Measurements from ENCODE around the gene DNAJB13.
A peak's percentile ranks its signal among the peaks of the same experiment; 100 is the strongest.
"Not testable (repeated sequence)": the region's sequence is repeated elsewhere in the genome, so short reads cannot be mapped to it uniquely, and the experiment has no call there.

DNAJB13 gene

GRCh38 chr11:73950869-73951710 is at the start of gene DNAJB13:
TSS of gene DNAJB13 (plus strand) at chr11:73951026. CDS start at chr11:73951070, 44 bp downstream.
- no peak for FAIRE-seq

GRCh38 chr11:73902303-73902702 is 48.5 kb upstream of the DNAJB13 start:
- FAIRE-seq: no peak

- no peak for FAIRE-seq
These were observed 43.6 kb upstream of the DNAJB13 start for GRCh38 chr11:73907191-73907590.

- FAIRE-seq: no peak
These were observed 38.8 kb upstream of the DNAJB13 start for GRCh38 chr11:73912026-73912425.

DNA sequence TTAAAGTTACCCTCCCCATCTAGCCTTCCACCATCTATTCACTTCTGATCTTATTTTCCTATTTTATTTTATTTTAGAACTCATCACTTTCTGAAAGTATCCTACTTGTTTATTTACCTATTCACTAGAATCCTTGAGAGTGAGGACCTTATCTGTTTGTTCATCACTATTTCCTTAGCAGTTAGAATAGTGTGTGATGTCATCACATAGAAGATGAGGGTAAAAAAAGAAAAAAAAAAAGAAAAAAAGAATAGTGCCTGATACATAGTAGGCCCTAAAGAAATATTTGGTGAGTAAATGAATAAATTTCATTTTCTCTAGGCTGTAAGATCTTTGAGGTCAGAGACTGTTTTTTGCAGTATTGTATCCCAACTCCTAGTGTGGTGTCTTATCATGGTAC is 37.4 kb upstream of the DNAJB13 start:
- FAIRE-seq: no peak

- FAIRE-seq: no peak
These were observed 36.5 kb upstream of the DNAJB13 start for GRCh38 chr11:73914284-73914683.

DNA sequence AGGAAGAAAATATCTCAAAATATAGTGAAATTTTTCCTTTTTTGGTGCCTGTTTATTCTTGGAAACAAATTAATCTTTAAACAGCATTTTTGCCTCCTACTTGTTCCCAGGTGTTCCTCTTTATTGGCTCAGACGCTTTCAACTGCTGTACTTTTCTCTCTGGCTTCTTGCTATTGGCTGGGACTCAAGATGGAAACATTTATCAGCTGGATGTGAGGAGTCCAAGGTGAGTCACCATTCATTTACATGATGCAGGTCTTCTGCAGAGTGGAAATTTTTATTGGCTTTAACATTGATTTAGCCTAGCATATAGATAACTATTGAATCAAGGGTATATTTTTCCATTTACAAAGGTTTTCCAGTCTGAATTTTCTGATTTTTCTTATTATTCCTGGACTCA is 34.4 kb upstream of the DNAJB13 start:
- peak; percentile 73 for FAIRE-seq

DNA sequence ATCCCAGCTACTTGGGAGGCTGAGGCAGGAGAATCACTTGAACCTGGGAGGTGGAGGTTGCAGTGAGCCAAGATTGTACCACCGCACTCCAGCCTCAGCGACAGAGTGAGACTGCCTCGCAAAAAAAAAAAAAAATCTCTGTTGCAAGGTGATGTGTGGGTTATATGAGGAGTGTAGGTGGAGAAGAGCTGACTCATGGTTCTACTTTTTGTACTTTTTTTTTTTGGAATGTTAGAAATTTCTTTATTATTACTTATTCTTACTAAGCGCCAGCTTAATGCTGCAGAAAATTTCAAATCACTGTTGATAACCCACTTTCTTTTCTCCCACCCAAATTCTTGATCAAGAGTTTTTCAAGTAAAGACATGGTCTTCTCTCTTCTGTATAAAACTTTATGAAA is 29.6 kb upstream of the DNAJB13 start:
- FAIRE-seq: no peak

GRCh38 chr11:73929388-73929787 is 21.4 kb upstream of the DNAJB13 start:
- no peak for FAIRE-seq

DNA sequence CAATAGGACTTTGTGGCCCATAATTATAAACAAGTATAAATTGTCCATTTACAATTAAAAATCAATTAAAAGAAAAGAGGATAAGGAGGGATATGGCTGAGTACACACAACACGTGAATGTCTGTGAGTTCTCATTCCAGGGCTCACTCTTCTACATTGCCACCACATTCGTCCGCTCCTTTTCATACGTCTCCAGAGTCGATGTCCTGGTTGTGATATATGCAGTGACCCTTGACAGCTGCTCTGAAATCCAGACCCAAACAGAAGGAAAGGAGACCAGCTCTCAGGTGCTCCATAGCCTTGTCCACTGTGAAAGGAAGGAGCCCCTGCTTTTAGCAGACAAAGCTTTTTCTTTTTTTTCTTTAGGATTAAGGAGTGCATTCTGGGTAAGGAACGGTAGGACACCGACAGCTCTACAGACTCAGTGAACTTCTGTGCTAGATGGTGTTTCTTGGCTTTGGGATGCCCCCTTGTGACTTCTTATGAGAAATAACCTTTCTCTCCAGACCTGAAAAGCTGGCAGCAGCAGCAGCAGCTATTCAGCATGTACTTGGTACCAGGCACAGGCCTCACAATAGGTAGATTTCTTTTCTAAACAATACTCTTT is 19.7 kb upstream of the DNAJB13 start:
- no peak for FAIRE-seq

DNA sequence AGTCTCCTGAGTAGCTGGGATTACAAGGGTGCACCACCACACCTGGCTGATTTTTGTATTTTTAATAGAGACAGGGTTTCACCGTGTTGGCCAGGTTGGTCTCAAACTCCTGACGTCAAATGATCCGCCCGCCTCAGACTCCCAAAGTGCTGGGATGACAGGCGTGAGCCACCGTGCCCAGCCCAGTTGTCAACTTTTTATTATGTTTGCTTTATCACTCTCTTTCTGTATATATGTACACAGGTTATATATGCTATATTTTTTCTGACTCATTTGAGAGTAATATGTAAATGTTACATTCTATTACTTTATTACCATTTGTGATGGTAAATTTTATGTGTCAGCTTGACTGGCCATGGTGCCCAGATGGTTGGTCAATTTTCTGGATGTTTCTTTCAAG is 18.9 kb upstream of the DNAJB13 start:
- FAIRE-seq: no peak

DNA sequence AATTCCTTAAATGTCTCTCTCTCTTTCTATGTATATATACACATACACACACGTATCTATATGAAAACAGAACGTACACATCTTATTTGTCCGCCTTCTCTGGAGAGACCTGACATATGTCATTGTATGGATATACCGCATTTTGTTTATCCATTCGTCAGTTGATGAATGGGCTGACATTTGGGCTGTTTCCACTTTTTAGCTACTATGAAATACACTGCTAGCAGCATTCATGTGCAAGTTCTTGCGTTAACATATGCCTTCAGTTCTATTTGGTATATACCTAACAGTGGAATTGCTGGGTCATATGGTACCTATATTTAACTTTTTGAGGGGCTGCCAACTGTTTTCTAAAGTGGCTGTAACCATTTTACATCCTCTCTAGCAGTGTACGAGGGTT is 18.0 kb upstream of the DNAJB13 start:
- FAIRE-seq: no peak

- FAIRE-seq: not testable (repeated sequence)
These were observed 14.8 kb upstream of the DNAJB13 start for GRCh38 chr11:73936047-73936446.

DNA sequence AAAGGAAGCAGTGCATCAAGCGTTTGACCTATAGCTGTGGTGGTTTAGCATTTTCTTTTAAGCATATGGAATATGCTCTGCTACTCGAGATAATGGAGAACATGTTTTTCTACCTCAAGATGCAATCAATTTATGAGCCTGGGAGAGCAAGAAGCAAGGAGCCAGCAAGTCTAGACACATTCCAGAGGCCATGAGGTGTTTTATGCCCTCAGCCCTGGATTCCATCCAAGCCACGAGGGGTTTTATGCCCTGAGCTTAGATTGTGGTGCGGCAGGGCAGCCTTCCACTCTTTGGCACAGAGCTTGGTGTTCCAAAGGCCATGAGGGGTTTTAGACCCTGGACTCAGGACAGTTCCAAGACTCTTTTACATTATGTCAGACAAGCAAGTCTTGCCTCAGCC is 11.7 kb upstream of the DNAJB13 start:
- FAIRE-seq: no peak

DNA sequence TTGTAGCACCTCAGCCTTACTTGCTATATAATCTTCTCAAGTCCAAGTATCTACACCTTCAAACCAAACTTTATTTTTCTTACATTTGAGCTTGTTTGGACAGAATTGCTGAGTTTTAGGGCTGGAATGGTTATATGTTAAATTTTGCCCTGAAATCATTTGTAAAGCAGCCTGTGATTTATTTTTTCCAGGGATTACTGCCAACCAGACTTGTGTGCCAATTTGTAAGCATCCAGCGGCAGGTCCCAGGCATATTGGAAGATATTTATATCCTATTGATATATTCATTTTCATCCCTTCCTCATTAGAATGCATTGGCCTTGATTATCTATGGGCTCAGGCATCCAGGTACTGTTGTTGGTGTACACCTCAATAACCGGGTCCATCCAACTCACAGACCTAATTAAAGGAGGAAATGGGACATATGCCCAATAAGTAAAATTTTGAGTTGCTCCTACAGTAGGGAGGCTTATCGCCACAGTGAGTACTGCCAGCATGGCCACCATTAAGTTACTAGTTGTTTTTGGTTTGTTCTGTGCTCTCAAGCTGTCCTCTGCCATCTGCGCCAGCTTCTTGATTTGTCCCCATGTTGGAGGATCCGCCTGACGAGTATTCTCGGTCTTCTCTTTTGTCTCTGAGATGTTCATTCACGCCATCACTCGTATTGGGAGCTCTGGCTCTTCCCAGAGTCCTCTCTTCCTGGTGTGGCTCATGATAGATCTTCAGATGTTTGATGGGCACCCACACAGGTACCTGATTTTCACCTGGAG is 9.8 kb upstream of the DNAJB13 start:
- FAIRE-seq: no peak

DNA sequence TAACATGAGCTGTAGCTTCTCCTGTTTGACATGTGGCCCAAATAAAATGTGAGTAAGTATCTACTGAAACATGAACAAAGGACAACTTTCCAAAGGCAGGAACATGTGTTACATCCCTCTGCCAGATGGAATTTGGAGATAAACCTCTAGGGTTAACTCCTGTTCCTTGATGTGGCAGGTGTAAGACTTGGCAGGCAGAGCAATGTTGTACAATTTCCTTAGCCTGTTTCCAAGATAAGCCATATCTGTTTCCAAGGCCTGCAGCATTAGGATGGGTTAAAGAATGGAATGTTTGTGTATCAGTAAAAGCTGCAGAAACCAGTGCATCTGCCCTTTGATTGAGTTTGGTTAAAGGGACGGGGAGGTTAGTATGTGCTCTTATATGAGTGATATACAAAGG is 8.8 kb upstream of the DNAJB13 start:
- no peak for FAIRE-seq

GRCh38 chr11:73944085-73944484 is 6.7 kb upstream of the DNAJB13 start:
- FAIRE-seq: no peak

GRCh38 chr11:73944901-73945300 is 5.9 kb upstream of the DNAJB13 start:
- FAIRE-seq: no peak

- no peak for FAIRE-seq
These were observed 5.4 kb upstream of the DNAJB13 start for GRCh38 chr11:73945396-73945795.

- FAIRE-seq: no peak
These were observed 3.9 kb upstream of the DNAJB13 start for GRCh38 chr11:73946798-73947458.

GRCh38 chr11:73949246-73949645 is 1.6 kb upstream of the DNAJB13 start:
- no peak for FAIRE-seq

GRCh38 chr11:73949912-73950311 is 914 bp upstream of the DNAJB13 start:
- no peak for FAIRE-seq

- no peak for FAIRE-seq
These were observed 971 bp downstream of the DNAJB13 start for GRCh38 chr11:73951797-73952196.
